Measurements from ENCODE around the gene VPS37B.

- TF ChIP-seq CTCF (IDR thresholded peaks at IDR 0.05) (no peak), POLR2AphosphoS5 (IDR thresholded peaks at IDR 0.05) (no peak), EP300 (IDR thresholded peaks at IDR 0.05) (no peak), POLR2A (IDR thresholded peaks at IDR 0.05) (no peak)
These were observed 19.2 kb downstream of the VPS37B start for GRCh38 chr12:122876731-122877130.

All from gastroesophageal sphincter (tissue), 3 donors.